ENCODE measurements around the gene ADARB2.
"Not testable (repeated sequence)": the region's sequence is repeated elsewhere in the genome, so short reads cannot be mapped to it uniquely, and the experiment has no call there.

The ADARB2 gene

DNA sequence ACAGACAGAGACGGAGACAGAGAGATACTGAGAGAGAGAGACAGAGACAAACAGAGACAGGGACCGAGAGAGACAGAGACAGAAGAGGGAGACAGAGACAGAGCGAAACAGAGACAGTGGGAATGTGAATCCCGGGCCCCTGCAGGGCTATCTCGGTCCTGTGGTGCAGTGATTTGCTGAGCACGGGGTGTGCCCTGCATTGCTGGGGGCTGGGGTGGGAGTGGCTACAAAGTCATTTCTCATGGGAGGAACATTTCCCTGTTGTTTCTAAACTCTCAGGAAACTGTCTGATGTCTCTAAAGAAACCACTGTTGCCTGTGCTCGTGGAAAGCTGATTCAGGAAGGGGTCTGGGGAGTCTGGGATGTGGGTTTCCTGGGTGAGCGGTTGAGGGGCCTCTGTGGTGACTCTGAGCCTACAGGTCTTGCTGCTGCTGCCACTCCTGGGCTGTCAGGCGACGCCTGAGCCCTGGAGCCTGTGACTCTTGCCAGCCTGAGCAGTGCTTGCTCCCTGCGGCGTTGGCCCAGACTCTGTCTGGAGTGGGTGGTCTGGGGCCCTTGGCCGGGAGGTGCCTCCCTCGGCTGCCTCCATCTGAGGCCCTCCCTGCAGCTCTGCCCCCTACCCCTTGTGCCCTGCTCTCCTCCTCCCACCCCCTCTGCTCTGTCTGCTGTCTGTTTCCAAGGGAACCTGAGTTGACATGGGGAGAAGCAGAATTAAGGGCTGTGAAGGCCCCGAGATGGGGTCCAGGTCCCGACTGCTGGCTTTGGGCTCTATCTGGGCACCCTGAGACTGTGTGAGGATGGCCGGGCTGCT is 389.2 kb downstream of the ADARB2 start:
- DNase-seq (ENCODE audit: low spot score): no peak

GRCh38 chr10:1347525-1347924 is 389.8 kb downstream of the ADARB2 start:
- no peak for DNase-seq (ENCODE audit: low spot score)

DNA sequence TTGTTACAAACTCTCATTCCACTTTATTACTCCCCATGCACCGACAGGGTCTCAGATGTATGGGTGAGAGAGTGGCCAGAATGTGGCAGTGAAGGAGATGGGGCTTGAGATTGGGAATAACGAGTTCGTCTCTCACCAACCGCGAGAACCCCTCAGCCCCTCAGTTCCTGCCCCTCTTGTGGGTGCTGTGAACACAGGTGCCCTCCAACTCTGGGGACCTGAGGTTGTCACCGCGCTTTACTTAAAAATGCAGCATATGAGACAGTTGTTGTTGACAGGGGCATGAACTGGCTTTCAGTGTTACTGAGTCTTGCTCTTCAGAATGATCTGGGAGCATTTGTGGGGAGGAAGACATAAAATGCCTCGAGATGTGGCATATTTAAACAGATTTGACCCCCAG is 391.1 kb downstream of the ADARB2 start:
- no peak for DNase-seq (ENCODE audit: low spot score)

DNA sequence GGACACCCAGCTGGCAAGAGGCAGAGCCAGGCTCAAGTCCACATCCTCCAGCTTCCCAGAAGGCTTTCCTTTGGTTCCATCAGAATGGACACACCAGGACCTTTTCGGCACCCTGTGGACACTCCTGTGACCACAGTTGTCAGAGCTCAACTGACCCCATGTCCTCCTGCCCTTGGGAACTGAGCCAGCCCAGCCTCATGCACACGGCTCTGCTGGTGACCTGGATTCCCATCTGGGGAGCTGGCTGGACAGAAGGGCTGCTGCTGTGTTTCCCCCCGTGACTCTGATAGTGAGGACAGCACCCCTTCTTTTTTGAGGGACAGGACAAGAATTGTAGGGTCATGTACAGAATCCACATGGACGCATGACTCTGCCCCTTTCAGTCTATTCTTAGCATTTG is 392.0 kb downstream of the ADARB2 start:
- no peak for DNase-seq (ENCODE audit: low spot score)

DNA sequence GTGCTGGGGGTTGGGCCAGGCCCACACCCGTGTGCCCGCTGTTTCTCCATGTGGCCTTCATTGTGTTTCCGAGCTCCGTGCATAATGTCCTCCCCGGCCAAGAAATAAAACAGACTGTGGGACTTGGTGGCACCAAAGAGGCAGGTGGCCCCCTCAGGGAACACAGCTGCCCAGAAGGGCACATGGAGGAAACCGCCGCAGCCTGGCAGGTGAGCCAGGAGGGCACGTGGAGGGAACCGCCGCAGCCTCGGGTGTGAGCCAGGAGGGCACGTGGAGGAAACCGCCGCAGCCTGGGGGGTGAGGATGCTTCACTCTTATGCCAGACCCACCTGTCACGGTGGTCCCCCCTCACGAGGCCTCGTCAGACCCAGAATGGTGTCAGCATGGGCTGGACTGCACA is 392.5 kb downstream of the ADARB2 start:
- no peak for DNase-seq (ENCODE audit: low spot score)

DNA sequence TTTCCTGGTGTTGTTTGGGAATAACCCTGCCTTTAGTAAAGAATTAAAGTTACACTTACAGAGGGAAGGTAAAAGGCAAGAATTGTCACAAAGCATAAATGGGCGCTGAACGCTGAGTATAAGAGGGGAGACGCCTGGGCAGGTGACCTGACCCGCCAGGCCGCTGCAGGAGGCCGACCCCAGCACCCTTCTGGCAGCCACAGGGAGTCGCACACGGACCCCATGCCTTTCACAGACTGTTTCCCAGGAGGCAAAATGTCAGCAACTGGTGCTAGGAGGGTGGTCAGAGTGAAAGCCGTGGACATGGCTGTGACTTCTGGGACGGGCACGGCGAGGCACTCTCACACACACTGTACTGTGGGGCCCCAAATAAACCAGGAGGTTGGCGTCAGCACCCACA is 392.9 kb downstream of the ADARB2 start:
- DNase-seq (ENCODE audit: low spot score): no peak

- no peak for DNase-seq (ENCODE audit: low spot score)
These were observed 394.1 kb downstream of the ADARB2 start for GRCh38 chr10:1343176-1343575.

DNA sequence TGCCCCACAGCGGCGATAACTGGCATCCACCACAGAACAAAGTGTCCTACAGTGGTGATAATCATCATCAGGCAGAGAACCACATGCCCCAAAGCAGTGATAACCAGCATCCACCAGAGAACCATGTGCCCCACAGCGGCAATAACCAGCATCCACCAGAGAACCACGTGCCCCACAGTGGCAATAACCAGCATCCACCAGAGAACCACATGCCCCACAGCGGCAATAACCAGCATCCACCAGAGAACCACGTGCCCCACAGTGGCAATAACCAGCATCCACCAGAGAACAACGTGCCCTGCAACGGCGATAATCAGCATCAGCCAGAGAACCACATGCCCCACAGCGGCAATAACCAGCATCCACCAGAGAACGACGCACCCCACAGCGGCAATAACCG is 396.3 kb downstream of the ADARB2 start:
- not testable (repeated sequence) for DNase-seq (ENCODE audit: low spot score)

GRCh38 chr10:1339396-1339795 is 397.9 kb downstream of the ADARB2 start:
- DNase-seq (ENCODE audit: low spot score): no peak

DNA sequence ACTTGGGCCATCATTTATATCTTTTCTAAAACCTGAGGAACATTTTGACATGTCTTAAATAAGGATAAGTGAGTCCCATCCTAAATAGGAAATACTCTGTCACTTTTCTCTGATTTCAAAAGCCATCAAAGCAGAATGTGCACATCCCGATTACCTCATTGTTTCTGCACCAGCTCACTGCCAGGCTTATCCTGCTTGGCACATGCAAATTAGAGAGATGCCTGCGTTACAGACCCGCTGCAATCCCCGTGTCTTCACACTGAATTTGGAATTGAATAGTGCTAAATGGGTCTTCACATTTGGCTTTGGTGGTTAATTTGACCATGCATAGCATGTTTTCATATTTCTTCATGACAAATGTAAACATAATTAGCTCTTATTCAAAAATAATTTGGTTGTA is 401.7 kb downstream of the ADARB2 start:
- DNase-seq (ENCODE audit: low spot score): no peak

GRCh38 chr10:1333981-1334380 is 403.3 kb downstream of the ADARB2 start:
- no peak for DNase-seq (ENCODE audit: low spot score)

DNA sequence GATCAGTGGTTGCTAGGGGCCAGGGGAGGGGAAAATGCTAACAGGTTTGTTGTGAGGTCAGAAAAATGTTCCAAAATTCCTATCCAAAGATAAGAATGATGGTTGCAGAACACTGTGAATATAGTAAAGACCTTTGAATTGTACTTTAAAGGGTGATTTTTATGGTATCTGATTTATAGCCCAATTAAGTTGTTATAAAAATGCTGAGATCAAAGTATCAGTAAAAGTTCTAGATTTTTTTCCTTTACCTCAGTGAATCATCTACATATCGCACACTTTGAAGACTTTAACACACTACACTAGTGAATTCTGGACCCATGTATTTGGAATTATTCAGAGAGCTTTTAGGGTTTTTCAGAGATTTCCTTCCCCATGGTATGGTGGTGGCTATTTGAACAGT is 405.8 kb downstream of the ADARB2 start:
- DNase-seq (ENCODE audit: low spot score): no peak

DNA sequence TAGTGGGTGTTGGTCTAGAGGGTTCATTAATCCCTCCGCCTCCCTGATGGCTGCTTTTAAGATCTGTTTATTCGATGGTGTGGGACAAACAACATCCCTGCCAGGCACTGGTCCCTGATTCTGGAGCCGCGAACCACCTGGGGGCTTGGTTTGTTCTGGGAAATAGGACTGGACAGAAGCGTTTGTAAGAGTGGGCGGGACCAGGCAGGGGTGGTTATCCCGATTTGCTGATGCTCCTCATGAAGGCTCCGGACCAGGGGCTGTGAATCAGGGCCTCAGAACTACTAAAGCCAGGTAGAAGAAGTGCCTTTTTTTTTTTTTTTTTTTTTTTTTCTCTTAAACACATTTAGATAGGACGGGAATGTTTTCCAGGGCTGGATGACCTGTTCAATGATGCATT is 407.7 kb downstream of the ADARB2 start:
- DNase-seq (ENCODE audit: low spot score): no peak

DNA sequence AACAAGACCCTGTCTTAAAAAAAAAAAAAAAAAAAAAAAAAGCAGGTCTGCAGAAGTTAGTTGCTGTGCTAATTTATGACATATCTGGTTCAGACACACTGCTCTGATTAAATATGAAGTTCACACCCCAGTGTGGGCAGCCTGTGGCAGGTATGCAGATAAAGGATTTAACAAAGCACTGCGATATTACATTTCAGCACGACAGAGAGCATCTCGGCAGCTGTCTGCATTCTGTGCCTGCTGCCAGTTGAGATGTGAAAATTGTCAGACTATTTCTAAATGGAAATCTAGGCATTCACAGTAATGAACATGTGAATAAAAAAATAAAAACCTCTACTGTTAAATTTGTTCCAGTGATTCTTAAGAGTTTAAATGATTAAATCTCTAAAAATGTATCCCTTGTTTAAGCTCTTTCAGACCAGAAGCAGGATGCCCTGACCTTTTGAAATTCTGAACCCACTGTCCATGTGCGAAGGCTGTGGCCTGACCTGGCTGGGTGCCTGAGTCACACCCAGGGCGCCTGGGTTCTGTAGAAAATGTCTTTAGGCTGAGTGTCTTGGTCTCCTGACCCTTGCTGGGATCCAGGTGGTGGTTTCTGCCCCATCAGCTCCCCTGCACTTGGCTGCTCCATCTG is 408.2 kb downstream of the ADARB2 start:
- no peak for DNase-seq (ENCODE audit: low spot score)

- no peak for DNase-seq (ENCODE audit: low spot score)
These were observed 409.0 kb downstream of the ADARB2 start for GRCh38 chr10:1328161-1328823.

DNA sequence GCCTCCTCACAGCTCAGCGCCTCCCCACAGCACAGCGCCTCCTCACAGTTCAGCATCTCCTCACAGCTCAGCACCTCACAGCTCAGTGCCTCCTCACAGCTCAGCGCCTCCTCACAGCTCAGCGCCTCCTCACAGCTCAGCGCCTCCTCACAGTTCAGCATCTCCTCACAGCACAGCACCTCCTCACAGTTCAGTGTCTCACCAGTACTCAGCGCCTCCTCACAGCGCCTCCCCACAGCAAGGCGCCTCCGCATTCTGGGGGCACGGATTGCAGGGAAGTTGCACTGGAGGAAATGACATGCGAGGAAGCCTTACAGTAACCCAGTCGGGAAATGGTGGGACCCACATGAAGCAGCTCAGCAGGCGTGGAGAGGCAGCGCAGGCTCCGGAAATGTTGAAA is 409.6 kb downstream of the ADARB2 start:
- DNase-seq (ENCODE audit: low spot score): no peak

GRCh38 chr10:1326514-1326913 is 410.8 kb downstream of the ADARB2 start:
- DNase-seq (ENCODE audit: low spot score): not testable (repeated sequence)

DNA sequence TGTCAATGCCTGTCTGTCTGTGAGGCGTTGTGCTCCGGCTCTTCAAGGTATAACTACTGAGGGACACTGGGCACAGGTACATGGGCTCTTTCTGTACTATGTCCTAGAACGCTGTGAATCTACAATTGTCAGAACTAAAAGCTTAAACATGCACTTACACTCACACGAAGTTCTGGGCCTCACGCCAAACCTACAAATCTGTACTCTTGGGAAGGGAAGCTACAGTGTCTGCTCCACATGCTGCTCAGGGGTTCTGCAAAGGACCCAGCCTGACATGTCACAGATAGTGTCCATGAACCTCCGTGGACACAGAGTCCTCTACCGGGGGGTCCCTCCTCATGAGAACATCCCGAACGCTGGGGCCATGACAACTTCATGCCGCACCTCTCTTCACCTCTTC is 412.4 kb downstream of the ADARB2 start:
- no peak for DNase-seq (ENCODE audit: low spot score)

- DNase-seq (ENCODE audit: low spot score): no peak
These were observed 413.4 kb downstream of the ADARB2 start for GRCh38 chr10:1323951-1324350.

DNA sequence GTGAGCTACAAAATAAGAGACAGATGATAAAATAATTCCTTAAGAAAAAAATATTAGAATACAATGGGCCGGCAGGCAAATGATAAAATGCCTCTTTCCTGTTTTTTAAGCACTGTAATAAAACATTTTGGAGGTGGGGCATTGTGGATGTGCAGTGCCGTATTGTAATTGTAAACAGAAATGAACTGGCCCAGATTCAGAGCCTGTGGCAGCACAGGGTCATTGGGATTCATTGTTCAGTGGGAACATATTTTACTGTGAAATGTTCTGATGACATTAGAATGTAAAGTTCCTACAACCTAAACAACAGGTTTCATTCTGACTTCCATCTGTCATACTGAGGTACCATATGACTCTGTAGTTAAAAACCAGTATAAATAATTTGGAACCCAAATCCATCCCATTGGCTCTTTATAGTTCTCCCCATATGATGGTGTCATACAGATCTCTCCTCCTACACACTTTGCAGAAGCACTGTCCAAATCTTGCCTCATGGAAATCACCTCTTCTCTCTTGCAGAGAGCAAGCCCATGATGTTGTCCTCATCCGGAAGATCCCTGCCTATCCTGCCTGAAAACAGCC is 416.5 kb downstream of the ADARB2 start:
- no peak for DNase-seq (ENCODE audit: low spot score)

- DNase-seq (ENCODE audit: low spot score): no peak
These were observed 420.5 kb downstream of the ADARB2 start for GRCh38 chr10:1316809-1317143.

DNA sequence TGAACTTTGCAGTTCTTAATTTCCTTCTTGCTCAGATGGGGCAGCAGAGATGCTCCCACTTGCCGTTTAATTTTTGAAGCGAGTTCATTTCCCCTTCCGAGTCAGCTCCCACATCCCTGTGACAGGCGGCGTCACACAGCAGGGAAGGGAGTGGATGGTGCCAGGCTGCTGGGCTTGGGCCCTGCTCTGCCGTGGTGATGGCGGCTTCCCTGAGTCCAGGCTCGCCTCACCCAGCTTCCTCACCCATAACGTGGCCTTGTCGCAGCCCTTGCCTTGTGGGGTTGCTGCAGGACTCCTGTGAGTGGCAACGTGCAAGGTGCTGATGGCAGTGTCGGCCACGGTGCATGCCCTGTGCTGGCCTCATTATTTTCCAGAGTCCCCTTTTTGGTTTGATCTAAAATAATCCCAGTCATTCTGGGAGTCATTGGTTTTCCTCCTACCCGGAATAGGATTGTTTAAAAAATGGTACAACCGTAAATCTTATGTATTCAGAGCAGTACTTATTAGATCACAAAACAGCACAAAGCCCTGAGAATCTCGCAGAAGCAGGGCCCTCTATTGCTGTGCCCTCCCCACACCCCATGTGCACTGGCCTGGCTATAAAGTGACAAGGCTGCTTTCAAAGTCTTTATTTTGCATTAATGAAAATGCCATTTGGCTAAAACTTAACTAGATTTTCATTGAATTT is 421.1 kb downstream of the ADARB2 start:
- DNase-seq (ENCODE audit: low spot score): peak; percentile 47

Measured in cerebellar cortex (tissue), 1 donor.